ENCODE measurements around the gene VWA3A.

DNA sequence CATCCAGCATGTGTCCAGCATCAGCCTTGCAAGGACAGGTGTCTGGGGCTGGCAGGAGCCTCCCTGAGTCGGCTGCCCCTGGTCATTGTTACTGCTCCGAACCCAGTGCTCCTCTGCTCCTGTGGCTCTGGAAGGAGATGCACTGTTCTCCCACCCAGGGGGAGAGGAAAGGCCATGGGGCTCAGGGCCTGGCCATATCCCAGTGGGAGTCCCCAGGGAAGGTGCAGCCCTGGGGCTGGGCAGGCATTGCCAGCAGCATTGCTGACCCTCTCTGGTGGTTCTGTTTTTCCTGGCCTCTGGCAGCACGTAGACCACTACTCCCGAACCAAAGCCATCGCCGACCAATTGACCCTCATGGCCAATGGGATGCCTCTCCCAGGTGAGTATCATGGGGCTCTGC is 79.6 kb downstream of the VWA3A start:
- TF ChIP-seq, protein P1, sequence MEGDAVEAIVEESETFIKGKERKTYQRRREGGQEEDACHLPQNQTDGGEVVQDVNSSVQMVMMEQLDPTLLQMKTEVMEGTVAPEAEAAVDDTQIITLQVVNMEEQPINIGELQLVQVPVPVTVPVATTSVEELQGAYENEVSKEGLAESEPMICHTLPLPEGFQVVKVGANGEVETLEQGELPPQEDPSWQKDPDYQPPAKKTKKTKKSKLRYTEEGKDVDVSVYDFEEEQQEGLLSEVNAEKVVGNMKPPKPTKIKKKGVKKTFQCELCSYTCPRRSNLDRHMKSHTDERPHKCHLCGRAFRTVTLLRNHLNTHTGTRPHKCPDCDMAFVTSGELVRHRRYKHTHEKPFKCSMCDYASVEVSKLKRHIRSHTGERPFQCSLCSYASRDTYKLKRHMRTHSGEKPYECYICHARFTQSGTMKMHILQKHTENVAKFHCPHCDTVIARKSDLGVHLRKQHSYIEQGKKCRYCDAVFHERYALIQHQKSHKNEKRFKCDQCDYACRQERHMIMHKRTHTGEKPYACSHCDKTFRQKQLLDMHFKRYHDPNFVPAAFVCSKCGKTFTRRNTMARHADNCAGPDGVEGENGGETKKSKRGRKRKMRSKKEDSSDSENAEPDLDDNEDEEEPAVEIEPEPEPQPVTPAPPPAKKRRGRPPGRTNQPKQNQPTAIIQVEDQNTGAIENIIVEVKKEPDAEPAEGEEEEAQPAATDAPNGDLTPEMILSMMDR (conservative IDR thresholded peaks at IDR 0.05; ENCODE audit: low read depth, low read length), result no peak
- TF ChIP-seq EZH2 (IDR thresholded peaks at IDR 0.05; ENCODE audit: borderline replicate concordance, low read depth, low read length, poor library complexity, severe bottlenecking), result no peak
